MCF 10A (cell line): Measurements from ENCODE around the gene TTC27. TPM values are rescaled to one million over a fixed set of nuclear protein-coding genes. Genes with fewer than 3 reads are reported as not detected.

Source experiments
- BruUV-seq: library from RNA; stranded (reverse); fragments of 400-500 nt; replicated peaks from 2 replicates; lab custom pipeline; 2021; lab: Mats Ljungman, UMichigan
- CTCF ChIA-PET: fragments of 300-600 bp; sonication (Branson Sonifier 250); formaldehyde crosslinking; extraction: SDS; loops from one replicate; lab custom pipeline; 2021; ENCODE audit warnings: antibody characterized with exemption, inconsistent platforms; lab: Yijun Ruan, JAX
- POLR2A ChIA-PET: fragments of 300-600, 350-650 bp; sonication (Branson Sonifier 250); formaldehyde crosslinking; extraction: SDS; loops from one replicate; lab custom pipeline; 2020; ENCODE audit warnings: antibody characterized with exemption, inconsistent platforms; lab: Yijun Ruan, JAX
- DNase-seq: peaks from one replicate; pipeline ENCODE4 v3.0.0-alpha.2; 2018; ENCODE audit not compliant: unreplicated experiment
- H3K27ac Mint-ChIP-seq: one replicate; pipeline ENCODE4 v1.8.0; 2022; ENCODE audit warnings: mild to moderate bottlenecking, low read depth, mixed read lengths; ENCODE audit not compliant: unreplicated experiment
- H3K27me3 Mint-ChIP-seq: one replicate; pipeline ENCODE4 v1.8.0; 2022; ENCODE audit warnings: mixed read lengths; ENCODE audit not compliant: insufficient read depth, unreplicated experiment
- H3K36me3 Mint-ChIP-seq: one replicate; pipeline ENCODE4 v1.8.0; 2022; ENCODE audit warnings: mild to moderate bottlenecking, moderate library complexity, mixed read lengths; ENCODE audit not compliant: insufficient read depth, unreplicated experiment
- H3K4me1 Mint-ChIP-seq: one replicate; pipeline ENCODE4 v1.8.0; 2022; ENCODE audit warnings: mixed read lengths; ENCODE audit not compliant: insufficient read depth, unreplicated experiment
- H3K4me3 Mint-ChIP-seq: one replicate; pipeline ENCODE4 v1.8.0; 2022; ENCODE audit warnings: mild to moderate bottlenecking, moderate library complexity, mixed read lengths; ENCODE audit not compliant: unreplicated experiment
- H3K9me3 Mint-ChIP-seq: one replicate; pipeline ENCODE4 v1.8.0; 2022; ENCODE audit warnings: mixed read lengths; ENCODE audit not compliant: unreplicated experiment
- CTCF ChIP-seq: fragments of 200-600 bp; IDR thresholded peaks from one replicate; pipeline ENCODE4 v1.8.0; 2022; ENCODE audit warnings: antibody characterized with exemption, mild to moderate bottlenecking; ENCODE audit not compliant: unreplicated experiment
- intact Hi-C: fragments of 100-400 bp; cut with micrococcal nuclease; formaldehyde crosslinking; loops from 2 replicates; pipeline ENCODE4 v1.14.1; 2022
- total RNA-seq: library from RNA; stranded (reverse); gene quantifications from 2 replicates; pipeline ENCODE4 v1.2.3, GENCODE V29; 2022

Gene TTC27
- total RNA-seq, 1 experiment from 2014 or later = 29.1 TPM

DNA sequence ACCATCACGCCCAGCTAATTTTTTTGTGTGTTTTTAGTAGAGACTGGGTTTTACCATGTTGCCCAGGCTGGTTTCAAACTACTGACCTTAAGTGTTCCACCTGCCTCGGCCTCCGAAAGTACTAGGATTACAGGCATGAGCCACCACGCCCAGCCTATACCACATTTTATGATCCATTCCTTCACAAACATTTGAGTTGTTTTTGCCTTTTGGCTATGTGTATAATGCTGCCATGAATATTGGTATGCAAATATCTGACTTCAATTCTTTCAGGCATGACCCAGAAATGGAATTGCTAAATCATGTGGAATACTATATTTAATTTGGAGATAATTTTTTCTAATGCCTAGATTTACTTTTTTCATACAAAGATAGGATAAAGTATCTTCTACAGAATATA is 68.6 kb downstream of the TTC27 start:
- ChIA-PET POLR2A (interaction anchor here (1.2 kb wide), 1 partner anchor 8 kb away, joined by 3 read pairs; no protein-coding TSS in a partner anchor), CTCF (no interaction called here)

GRCh38 chr2:32697156-32697555 is 69.3 kb downstream of the TTC27 start:
- no peak overlapping the region for H3K4me3 Mint-ChIP-seq
- CTCF ChIA-PET = interaction anchor here (0.6 kb wide), 1 partner anchor 516 kb away, joined by 3 read pairs; no protein-coding TSS in a partner anchor
- DNase-seq = peak; percentile 58
- intact Hi-C loops = no loop called here
- POLR2A ChIA-PET = interaction anchor here (1.2 kb wide), 1 partner anchor 9 kb away, joined by 3 read pairs; no protein-coding TSS in a partner anchor
- no peak overlapping the region for H3K27ac Mint-ChIP-seq
- peaks cover 12% of the 10 kb centered on the region for H3K36me3 Mint-ChIP-seq
- TF ChIP-seq CTCF = no peak
- no peaks in the 10 kb centered on the region for H3K27me3 Mint-ChIP-seq
- H3K9me3 Mint-ChIP-seq = no peaks in the 10 kb centered on the region
- H3K4me1 Mint-ChIP-seq = peaks cover 5% of the 10 kb centered on the region
- no TSS peak for BruUV-seq

More for the DNA sequence above, 68.6 kb downstream of the TTC27 start:
- Mint-ChIP-seq H3K27ac (no peak overlapping the region), H3K27me3 (no peaks in the 10 kb centered on the region), H3K4me3 (no peak overlapping the region), H3K9me3 (no peaks in the 10 kb centered on the region), H3K4me1 (peaks cover 5% of the 10 kb centered on the region), H3K36me3 (peaks cover 12% of the 10 kb centered on the region)
- BruUV-seq = no TSS peak
- DNase-seq = no peak
- intact Hi-C loops = no loop called here
- no peak for TF ChIP-seq CTCF

DNA sequence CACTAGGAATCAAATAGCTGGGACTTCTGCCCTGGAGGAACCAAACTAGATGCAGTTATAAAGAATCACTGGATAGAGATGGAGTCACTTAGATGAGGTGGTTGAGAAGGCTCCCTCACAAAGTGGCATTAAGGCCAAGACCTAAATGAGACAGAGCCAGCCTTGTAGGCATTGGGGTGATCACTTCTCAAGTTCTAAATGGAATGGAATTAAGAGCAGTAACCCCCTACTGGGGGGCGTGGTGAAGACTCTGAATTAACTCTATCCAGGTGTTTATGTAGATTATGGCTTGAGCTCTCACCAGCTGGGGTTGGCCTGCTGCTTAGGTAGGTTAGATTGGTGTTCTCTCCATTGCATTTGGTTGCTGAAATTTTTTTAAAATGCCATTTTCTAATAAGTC is 71.3 kb downstream of the TTC27 start:
- H3K27me3 Mint-ChIP-seq = no peaks in the 10 kb centered on the region
- no peak overlapping the region for H3K4me3 Mint-ChIP-seq
- no peak for DNase-seq
- POLR2A ChIA-PET = no interaction called here
- no peaks in the 10 kb centered on the region for H3K9me3 Mint-ChIP-seq
- H3K27ac Mint-ChIP-seq = no peak overlapping the region
- no peak for TF ChIP-seq CTCF
- intact Hi-C loops = no loop called here
- peaks cover 5% of the 10 kb centered on the region for H3K4me1 Mint-ChIP-seq
- CTCF ChIA-PET = interaction anchor here (1.3 kb wide), 1 partner anchor 335 kb away, joined by 4 read pairs; no protein-coding TSS in a partner anchor
- no TSS peak for BruUV-seq
- H3K36me3 Mint-ChIP-seq = peaks cover 12% of the 10 kb centered on the region

GRCh38 chr2:32701806-32702205 is 74.0 kb downstream of the TTC27 start:
- H3K4me3 Mint-ChIP-seq = no peak overlapping the region
- ChIA-PET POLR2A (no interaction called here), CTCF (no interaction called here)
- no peak overlapping the region for H3K27ac Mint-ChIP-seq
- H3K4me1 Mint-ChIP-seq = peaks cover 5% of the 10 kb centered on the region
- H3K27me3 Mint-ChIP-seq = no peaks in the 10 kb centered on the region
- BruUV-seq = no TSS peak
- DNase-seq = no peak
- H3K36me3 Mint-ChIP-seq = peaks cover 14% of the 10 kb centered on the region
- TF ChIP-seq CTCF = no peak
- H3K9me3 Mint-ChIP-seq = no peaks in the 10 kb centered on the region
- intact Hi-C loops = no loop called here
